GM21737 (cell line): ENCODE measurements around the gene LHB.
"Not testable (repeated sequence)": the region's sequence is repeated elsewhere in the genome, so short reads cannot be mapped to it uniquely, and the experiment has no call there.

Experiments used
- ATAC-seq: cut with Tn5 transposase; IDR thresholded peaks from one replicate; pipeline ENCODE4 v1.9.1; 2021; ENCODE audit warnings: mild to moderate bottlenecking, moderate library complexity; ENCODE audit not compliant: unreplicated experiment

Gene LHB

GRCh38 chr19:49038557-49039276 is 21.8 kb upstream of the LHB start:
- ATAC-seq: not testable (repeated sequence)

- ATAC-seq: not testable (repeated sequence)
Measured at GRCh38 chr19:49038111-49038510, 21.2 kb upstream of the LHB start.

GRCh38 chr19:49036815-49037214 is 19.9 kb upstream of the LHB start, which contains the start of gene CGB1:
Gene CGB1, minus strand, starts transcription at chr19:49036895. Its CDS starts 184 bp downstream, at chr19:49036711.
- not testable (repeated sequence) for ATAC-seq

GRCh38 chr19:49031642-49032301 is 14.9 kb upstream of the LHB start, which contains the start of gene CGB2:
Gene CGB2, plus strand, starts transcription at chr19:49031890. Its CDS starts 206 bp downstream, at chr19:49032096.
- not testable (repeated sequence) for ATAC-seq

GRCh38 chr19:49030323-49030722 is 13.4 kb upstream of the LHB start:
- not testable (repeated sequence) for ATAC-seq

- ATAC-seq: not testable (repeated sequence)
Measured at GRCh38 chr19:49029749-49030148, 12.9 kb upstream of the LHB start.

- ATAC-seq: not testable (repeated sequence)
Measured at GRCh38 chr19:49028686-49029085, 11.8 kb upstream of the LHB start.

- ATAC-seq: not testable (repeated sequence)
Measured at GRCh38 chr19:49025599-49025998, 8.7 kb upstream of the LHB start.

- ATAC-seq: not testable (repeated sequence)
Measured at GRCh38 chr19:49025088-49025487, 8.2 kb upstream of the LHB start.

GRCh38 chr19:49024233-49024632 is 7.3 kb upstream of the LHB start, which contains the start of gene CGB3:
Gene CGB3, minus strand, starts transcription at chr19:49024333. Its CDS starts 362 bp downstream, at chr19:49023971.
- ATAC-seq: not testable (repeated sequence)

GRCh38 chr19:49022116-49022515 is 5.2 kb upstream of the LHB start:
- no peak for ATAC-seq

GRCh38 chr19:49020931-49021895 is 4.3 kb upstream of the LHB start:
- ATAC-seq: no peak

- no peak for ATAC-seq
Measured at GRCh38 chr19:49020342-49020741, 3.5 kb upstream of the LHB start.

- ATAC-seq: no peak
Measured at GRCh38 chr19:49019242-49019932, 2.5 kb upstream of the LHB start.

GRCh38 chr19:49018388-49019241 is 1.7 kb upstream of the LHB start:
- not testable (repeated sequence) for ATAC-seq

- ATAC-seq: no peak
Measured at GRCh38 chr19:49017666-49018351, 918 bp upstream of the LHB start.

- ATAC-seq: no peak
Measured at GRCh38 chr19:49016067-49016839, 638 bp downstream of the LHB start.

GRCh38 chr19:49014870-49015255 is 2.0 kb downstream of the LHB start:
- no peak for ATAC-seq
